Measurements from ENCODE around the gene ARL14.

DNA sequence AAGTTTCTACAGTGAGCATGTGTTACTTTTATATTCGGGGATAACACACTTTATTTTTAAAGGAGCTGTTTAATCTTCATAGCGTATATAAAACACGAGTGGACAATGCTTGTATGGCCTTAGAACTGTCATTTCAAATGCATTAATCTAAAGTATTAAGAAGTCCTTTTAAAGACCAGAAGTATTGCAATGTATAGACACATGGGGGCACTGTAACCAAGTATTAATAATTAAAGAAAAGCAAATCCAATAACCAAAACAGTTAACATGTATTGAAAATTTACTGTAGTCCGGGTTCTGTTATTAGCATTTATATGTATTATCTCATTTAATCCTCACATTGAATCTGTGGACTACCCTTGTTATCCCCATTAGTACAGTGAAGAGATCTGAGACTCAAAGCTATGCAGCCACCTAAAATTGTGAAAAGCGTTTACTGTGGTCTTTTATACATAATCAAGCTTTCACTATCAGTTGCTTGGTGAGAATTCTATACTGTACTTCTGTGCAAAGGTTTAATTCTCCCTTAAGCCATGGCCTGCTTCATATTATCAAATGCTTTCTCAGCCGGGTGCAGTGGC is 10.1 kb downstream of the ARL14 start:
- TF ChIP-seq, protein P1, sequence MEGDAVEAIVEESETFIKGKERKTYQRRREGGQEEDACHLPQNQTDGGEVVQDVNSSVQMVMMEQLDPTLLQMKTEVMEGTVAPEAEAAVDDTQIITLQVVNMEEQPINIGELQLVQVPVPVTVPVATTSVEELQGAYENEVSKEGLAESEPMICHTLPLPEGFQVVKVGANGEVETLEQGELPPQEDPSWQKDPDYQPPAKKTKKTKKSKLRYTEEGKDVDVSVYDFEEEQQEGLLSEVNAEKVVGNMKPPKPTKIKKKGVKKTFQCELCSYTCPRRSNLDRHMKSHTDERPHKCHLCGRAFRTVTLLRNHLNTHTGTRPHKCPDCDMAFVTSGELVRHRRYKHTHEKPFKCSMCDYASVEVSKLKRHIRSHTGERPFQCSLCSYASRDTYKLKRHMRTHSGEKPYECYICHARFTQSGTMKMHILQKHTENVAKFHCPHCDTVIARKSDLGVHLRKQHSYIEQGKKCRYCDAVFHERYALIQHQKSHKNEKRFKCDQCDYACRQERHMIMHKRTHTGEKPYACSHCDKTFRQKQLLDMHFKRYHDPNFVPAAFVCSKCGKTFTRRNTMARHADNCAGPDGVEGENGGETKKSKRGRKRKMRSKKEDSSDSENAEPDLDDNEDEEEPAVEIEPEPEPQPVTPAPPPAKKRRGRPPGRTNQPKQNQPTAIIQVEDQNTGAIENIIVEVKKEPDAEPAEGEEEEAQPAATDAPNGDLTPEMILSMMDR (IDR thresholded peaks at IDR 0.05; ENCODE audit: poor library complexity, severe bottlenecking), result no peak
- TF ChIP-seq, protein P2, sequence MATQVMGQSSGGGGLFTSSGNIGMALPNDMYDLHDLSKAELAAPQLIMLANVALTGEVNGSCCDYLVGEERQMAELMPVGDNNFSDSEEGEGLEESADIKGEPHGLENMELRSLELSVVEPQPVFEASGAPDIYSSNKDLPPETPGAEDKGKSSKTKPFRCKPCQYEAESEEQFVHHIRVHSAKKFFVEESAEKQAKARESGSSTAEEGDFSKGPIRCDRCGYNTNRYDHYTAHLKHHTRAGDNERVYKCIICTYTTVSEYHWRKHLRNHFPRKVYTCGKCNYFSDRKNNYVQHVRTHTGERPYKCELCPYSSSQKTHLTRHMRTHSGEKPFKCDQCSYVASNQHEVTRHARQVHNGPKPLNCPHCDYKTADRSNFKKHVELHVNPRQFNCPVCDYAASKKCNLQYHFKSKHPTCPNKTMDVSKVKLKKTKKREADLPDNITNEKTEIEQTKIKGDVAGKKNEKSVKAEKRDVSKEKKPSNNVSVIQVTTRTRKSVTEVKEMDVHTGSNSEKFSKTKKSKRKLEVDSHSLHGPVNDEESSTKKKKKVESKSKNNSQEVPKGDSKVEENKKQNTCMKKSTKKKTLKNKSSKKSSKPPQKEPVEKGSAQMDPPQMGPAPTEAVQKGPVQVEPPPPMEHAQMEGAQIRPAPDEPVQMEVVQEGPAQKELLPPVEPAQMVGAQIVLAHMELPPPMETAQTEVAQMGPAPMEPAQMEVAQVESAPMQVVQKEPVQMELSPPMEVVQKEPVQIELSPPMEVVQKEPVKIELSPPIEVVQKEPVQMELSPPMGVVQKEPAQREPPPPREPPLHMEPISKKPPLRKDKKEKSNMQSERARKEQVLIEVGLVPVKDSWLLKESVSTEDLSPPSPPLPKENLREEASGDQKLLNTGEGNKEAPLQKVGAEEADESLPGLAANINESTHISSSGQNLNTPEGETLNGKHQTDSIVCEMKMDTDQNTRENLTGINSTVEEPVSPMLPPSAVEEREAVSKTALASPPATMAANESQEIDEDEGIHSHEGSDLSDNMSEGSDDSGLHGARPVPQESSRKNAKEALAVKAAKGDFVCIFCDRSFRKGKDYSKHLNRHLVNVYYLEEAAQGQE (IDR thresholded peaks at IDR 0.05; ENCODE audit: borderline replicate concordance), result no peak
- no peak for TF ChIP-seq POLR2AphosphoS5 (IDR thresholded peaks at IDR 0.05)
- no peak for TF ChIP-seq EP300 (conservative IDR thresholded peaks at IDR 0.05; ENCODE audit: poor library complexity, severe bottlenecking)
- no peak for TF ChIP-seq EZH2 (IDR thresholded peaks at IDR 0.05; ENCODE audit: borderline replicate concordance, insufficient read depth, low read length, poor library complexity, severe bottlenecking)
- peak; percentile 34 for TF ChIP-seq RAD21 (conservative IDR thresholded peaks at IDR 0.05)
- TF ChIP-seq MXI1 (conservative IDR thresholded peaks at IDR 0.05; ENCODE audit: poor library complexity, severe bottlenecking), result no peak
- TF ChIP-seq SMC3 (conservative IDR thresholded peaks at IDR 0.05; ENCODE audit: poor library complexity), result no peak
- TF ChIP-seq TAF1 (IDR thresholded peaks at IDR 0.05; ENCODE audit: low read depth), result no peak

All from neural cell (in vitro differentiated cells).